H1 (cell line): ENCODE results near the gene BCAS3. TPM values are rescaled to one million over a fixed set of nuclear protein-coding genes. Genes with fewer than 3 reads are reported as not detected.

ENCODE experiments used
- CTCF ChIA-PET: fragments of 300-600 bp; sonication (Branson Sonifier 250); formaldehyde crosslinking; loops from one replicate; lab custom pipeline; 2021; ENCODE audit not compliant: partially characterized antibody; lab: Charles Lee
- POLR2A ChIA-PET: fragments of 300-600 bp; sonication (Branson Sonifier 250); formaldehyde crosslinking; loops from one replicate; lab custom pipeline; 2021; ENCODE audit warnings: inconsistent platforms; ENCODE audit not compliant: partially characterized antibody; lab: Charles Lee
- DNase-seq, 2 experiments: peaks; one replicate each; pipeline versions ENCODE4 v3.0.0 to v3.0.0-alpha.2; 2010 to 2022; ENCODE audit warnings: low spot score in 2 of 2, low read depth in 1 of 2, mixed read lengths in 1 of 2
- FAIRE-seq: peaks from 2 replicates; lab custom pipeline; 2011; peaks lifted over from hg19 to GRCh38; lab: Jason Lieb, UNC
- H2AFZ ChIP-seq: 2 replicates; pipeline ENCODE4 v1.8.1; 2012; ENCODE audit warnings: low read length, inconsistent platforms
- H2AK5ac ChIP-seq: 2 replicates; pipeline ENCODE4 v1.6.1; 2013; ENCODE audit warnings: low read depth, low read length
- H2BK120ac ChIP-seq: replicated peaks from 2 replicates; pipeline ENCODE3; 2013; ENCODE audit warnings: low read depth, low read length, inconsistent platforms
- H2BK12ac ChIP-seq: 2 replicates; pipeline ENCODE4 v1.6.1; 2013; ENCODE audit warnings: low read depth, low read length
- H2BK15ac ChIP-seq: 2 replicates; pipeline ENCODE4 v1.6.1; 2013; ENCODE audit warnings: low read length
- H2BK20ac ChIP-seq: 2 replicates; pipeline ENCODE4 v1.6.1; 2013; ENCODE audit warnings: low read length
- H2BK5ac ChIP-seq: 2 replicates; pipeline ENCODE4 v1.6.1; 2013; ENCODE audit warnings: low read depth, low read length
- H3K14ac ChIP-seq: 2 replicates; pipeline ENCODE4 v1.6.1; 2013; ENCODE audit warnings: inconsistent platforms; ENCODE audit not compliant: insufficient read length
- H3K18ac ChIP-seq: 2 replicates; pipeline ENCODE4 v1.6.1; 2013; ENCODE audit warnings: low read length; ENCODE audit errors: extremely low read depth
- H3K23ac ChIP-seq: 2 replicates; pipeline ENCODE4 v1.6.1; 2013; ENCODE audit warnings: inconsistent platforms; ENCODE audit not compliant: insufficient read length
- H3K23me2 ChIP-seq: 2 replicates; pipeline ENCODE4 v1.6.1; 2013; ENCODE audit warnings: low read depth, low read length
- H3K27ac ChIP-seq: 2 replicates; pipeline ENCODE4 v1.6.1; 2011; ENCODE audit warnings: low read depth, low read length, inconsistent platforms
- H3K27me3 ChIP-seq, 4 experiments: replicated peaks in 1 of 4; 1 replicate in 1 of 4; 2 replicates in 3 of 4; pipeline versions ENCODE4 v1.6.1 to v1.8.1; 2011 to 2013; ENCODE audit warnings: low read length in 3 of 4, mild to moderate bottlenecking in 3 of 4, inconsistent platforms in 2 of 4, mixed read lengths in 2 of 4, moderate library complexity in 1 of 4; ENCODE audit not compliant: control insufficient read depth in 3 of 4, insufficient read depth in 3 of 4; ENCODE audit errors: extremely low read depth in 1 of 4
- H3K36me3 ChIP-seq, 4 experiments: 2 replicates each; pipeline versions ENCODE4 v1.6.1 to v1.8.1; 2011 to 2013; ENCODE audit warnings: mild to moderate bottlenecking in 4 of 4, low read length in 3 of 4, moderate library complexity in 2 of 4, control low read depth in 1 of 4, inconsistent platforms in 1 of 4; ENCODE audit not compliant: insufficient read depth in 4 of 4, control insufficient read depth in 2 of 4
- H3K4ac ChIP-seq: replicated peaks from 2 replicates; pipeline ENCODE3; 2013; ENCODE audit warnings: low read length, low read depth, mixed read lengths, inconsistent platforms; ENCODE audit not compliant: insufficient read length
- H3K4me1 ChIP-seq, 4 experiments: replicated peaks in 1 of 4; 1 replicate in 1 of 4; 2 replicates in 3 of 4; pipeline versions ENCODE4 v1.6.1 to v1.8.1; 2011 to 2013; ENCODE audit warnings: low read length in 3 of 4, inconsistent platforms in 2 of 4, mixed read lengths in 1 of 4; ENCODE audit not compliant: insufficient read depth in 4 of 4, control insufficient read depth in 3 of 4
- H3K4me2 ChIP-seq, 2 experiments: 2 replicates each; pipeline versions ENCODE4 v1.6.1 to v1.8.1; 2011 to 2013; ENCODE audit warnings: low read depth in 2 of 2, low read length in 2 of 2, control low read depth in 1 of 2, inconsistent platforms in 1 of 2, mild to moderate bottlenecking in 1 of 2; ENCODE audit not compliant: insufficient read depth in 1 of 2
- H3K4me3 ChIP-seq, 4 experiments: fragments of 200-600, 300-600 bp in 1 of 4; sonication (generic), shearing (Covaris generic), sonication (Bioruptor Twin) in 1 of 4; 2 replicates each; pipeline versions ENCODE4 v1.5.1 to v1.8.1; 2011 to 2016; ENCODE audit warnings: low read length in 4 of 4, low read depth in 3 of 4, control low read depth in 2 of 4, inconsistent platforms in 2 of 4, mild to moderate bottlenecking in 2 of 4, mixed read lengths in 1 of 4, moderate library complexity in 1 of 4; ENCODE audit not compliant: insufficient read depth in 2 of 4; ENCODE audit errors: extremely low read depth in 1 of 4
- H3K56ac ChIP-seq: replicated peaks from 2 replicates; pipeline ENCODE3; 2013; ENCODE audit warnings: low read depth, mild to moderate bottlenecking, mixed read lengths, low read length, inconsistent platforms; ENCODE audit not compliant: insufficient read length
- H3K79me1 ChIP-seq: 2 replicates; pipeline ENCODE4 v1.6.1; 2013; ENCODE audit warnings: low read depth, low read length, control low read depth
- H3K79me2 ChIP-seq, 2 experiments: 2 replicates each; pipeline versions ENCODE4 v1.6.1 to v1.8.1; 2012 to 2013; ENCODE audit warnings: low read length in 2 of 2, mild to moderate bottlenecking in 2 of 2, inconsistent platforms in 1 of 2; ENCODE audit not compliant: insufficient read depth in 2 of 2, control insufficient read depth in 1 of 2
- H3K9ac ChIP-seq, 4 experiments: replicated peaks in 1 of 4; 1 replicate in 1 of 4; 2 replicates in 3 of 4; pipeline versions ENCODE4 v1.6.1 to v1.8.1; 2011 to 2013; ENCODE audit warnings: low read depth in 3 of 4, low read length in 3 of 4, control low read depth in 2 of 4, mild to moderate bottlenecking in 2 of 4, moderate library complexity in 2 of 4, inconsistent platforms in 1 of 4; ENCODE audit errors: extremely low read depth in 1 of 4
- H3K9me3 ChIP-seq, 2 experiments: 2 replicates each; pipeline versions ENCODE4 v1.6.1 to v1.8.1; 2012 to 2013; ENCODE audit warnings: mild to moderate bottlenecking in 2 of 2, moderate library complexity in 2 of 2, control low read depth in 1 of 2, inconsistent platforms in 1 of 2, low read depth in 1 of 2, low read length in 1 of 2, mixed read lengths in 1 of 2; ENCODE audit not compliant: insufficient read depth in 2 of 2
- H4K20me1 ChIP-seq, 2 experiments: replicated peaks in 1 of 2; 2 replicates each; pipeline versions ENCODE3 to v1.8.1; 2011 to 2013; ENCODE audit warnings: inconsistent platforms in 2 of 2, low read length in 2 of 2, mild to moderate bottlenecking in 1 of 2; ENCODE audit not compliant: insufficient read depth in 2 of 2, control insufficient read depth in 1 of 2
- H4K5ac ChIP-seq: 2 replicates; pipeline ENCODE4 v1.6.1; 2013; ENCODE audit warnings: low read length, low read depth, mixed read lengths, inconsistent platforms; ENCODE audit not compliant: insufficient read length
- H4K8ac ChIP-seq: 2 replicates; pipeline ENCODE4 v1.8.0; 2013; ENCODE audit warnings: mild to moderate bottlenecking, moderate library complexity, low read length, inconsistent platforms; ENCODE audit not compliant: insufficient read depth; ENCODE audit errors: extremely low read depth
- H4K91ac ChIP-seq: replicated peaks from 2 replicates; pipeline ENCODE3; 2013; ENCODE audit warnings: low read length, mixed read lengths, inconsistent platforms; ENCODE audit not compliant: insufficient read length
- HDAC2 ChIP-seq, 2 experiments: fragments of 300-600 bp in 1 of 2; sonication (generic) in 1 of 2; IDR thresholded peaks; 2 replicates each; pipeline ENCODE4 v1.6.1; 2011 to 2012; ENCODE audit warnings: low read depth in 2 of 2, low read length in 2 of 2, mild to moderate bottlenecking in 2 of 2, moderate library complexity in 2 of 2, borderline replicate concordance in 1 of 2, inconsistent platforms in 1 of 2
- JUND ChIP-seq: IDR thresholded peaks from 2 replicates; pipeline ENCODE4 v1.6.1; 2011; ENCODE audit warnings: mild to moderate bottlenecking, improper control_type of control experiment, low read length
- POLR2AphosphoS5 ChIP-seq: IDR thresholded peaks from 2 replicates; pipeline ENCODE4 v1.6.1; 2011; ENCODE audit warnings: low read depth, low read length
- SIN3A ChIP-seq, 2 experiments: IDR thresholded peaks in 1 of 2; conservative IDR thresholded peaks in 1 of 2; 2 replicates each; pipeline ENCODE4 v1.6.1; 2011 to 2012; ENCODE audit warnings: low read length in 2 of 2, improper control_type of control experiment in 1 of 2, low read depth in 1 of 2, mild to moderate bottlenecking in 1 of 2
- SP2 ChIP-seq: IDR thresholded peaks from 2 replicates; pipeline ENCODE4 v1.6.1; 2012; ENCODE audit warnings: mild to moderate bottlenecking, low read length, inconsistent platforms
- TAF1 ChIP-seq: IDR thresholded peaks from 2 replicates; pipeline ENCODE4 v1.6.1; 2011; ENCODE audit warnings: mild to moderate bottlenecking, low read depth, low read length
- ZNF274 ChIP-seq: IDR thresholded peaks from 2 replicates; pipeline ENCODE4 v1.7.0; 2012; ENCODE audit warnings: low read length, borderline replicate concordance; ENCODE audit errors: extremely low read depth
- WGBS, 2 experiments: shearing (Covaris generic) in 1 of 2; methylation state at CpG; one replicate each; pipeline versions ENCODE4 v1.1.6 to v1.1.7; 2013 to 2015; ENCODE audit warnings: low lambda C conversion rate in 2 of 2, mixed read lengths in 2 of 2, inconsistent platforms in 1 of 2, low coverage in 1 of 2, missing lambda C conversion rate in 1 of 2; ENCODE audit not compliant: insufficient replicate concordance in 2 of 2, insufficient coverage in 1 of 2, insufficient read length in 1 of 2; ENCODE audit errors: extremely low coverage in 1 of 2, missing lambda C conversion rate in 1 of 2; 5-methylcytosine and 5-hydroxymethylcytosine counted together
- polyA plus RNA-seq, 7 experiments: library from polyadenylated mRNA; depleted of rRNA in 3 of 7; stranded (reverse) in 5 of 7; unstranded in 2 of 7; fragments of >200 nt in 5 of 7; fragments of 200-250 nt in 2 of 7; gene quantifications; 1 replicate in 5 of 7; 2 replicates in 1 of 7; 4 replicates in 1 of 7; pipeline versions ENCODE4 v1.2.1 to v1.2.3, GENCODE V29; 2011 to 2013; ENCODE audit warnings: missing spikeins in 2 of 7, mixed read lengths in 2 of 7
- total RNA-seq: library from RNA; stranded (reverse); fragmentation: NEBNext Ultra II Directional; extraction: Animal tissue kit (Norgen Biotek cat#: 25700); gene quantifications from 2 replicates; pipeline ENCODE4 v1.2.1, GENCODE V29; 2021

The BCAS3 gene
- total and polyA plus RNA-seq, 2 of the 8 experiments (the other 6 are each of a cell fraction or from before 2014, with no cell fraction given): 9.9 to 13.3 TPM

DNA sequence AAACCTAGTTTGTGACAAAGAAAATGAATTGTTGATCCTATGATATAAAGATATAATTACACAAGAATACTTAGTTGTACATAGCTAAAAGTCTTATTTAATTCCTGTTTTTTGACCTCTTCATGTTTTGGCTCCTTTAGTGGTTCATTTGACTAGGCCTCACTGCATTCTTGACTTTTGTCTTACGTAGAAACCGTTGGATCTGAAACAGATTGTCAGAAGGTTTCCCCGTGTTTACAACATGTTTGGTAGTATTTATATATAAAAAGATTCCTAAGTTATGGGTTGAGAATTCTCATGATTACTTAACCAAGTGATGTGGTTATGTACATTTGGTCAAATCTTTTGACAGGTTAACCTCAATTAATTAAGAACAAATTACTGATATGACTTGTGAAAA lies 162.8 kb downstream of the BCAS3 start:
- no peak overlapping the region for H3K56ac ChIP-seq
- H3K79me1 ChIP-seq: no peaks in the 10 kb centered on the region
- no peaks in the 10 kb centered on the region for H3K27me3 ChIP-seq
- no peak overlapping the region for H3K9ac ChIP-seq
- POLR2A ChIA-PET: no interaction called here
- no peaks in the 10 kb centered on the region for H3K36me3 ChIP-seq
- no peak overlapping the region for H2BK120ac ChIP-seq
- 85% methylated on average over 3 of the region's 3 CpGs; no CpG with 5 or more reads in 1 of the 2 experiments for WGBS, 2 experiments
- H2BK20ac ChIP-seq: no peak overlapping the region
- no peaks in the 10 kb centered on the region for H3K4me1 ChIP-seq
- TF ChIP-seq JUND (no peak), TAF1 (no peak), SIN3A (conservative IDR thresholded peaks at IDR 0.05 in 1 of 2, IDR thresholded peaks at IDR 0.05 in 1 of 2; ENCODE audit: low read depth in 1 of 2, low read length in 2 of 2) (no peak), ZNF274 (no peak), HDAC2 (IDR thresholded peaks at IDR 0.05; ENCODE audit: borderline replicate concordance in 1 of 2, low read depth in 2 of 2, low read length in 2 of 2) (no peak), SP2 (no peak), POLR2AphosphoS5 (no peak)
- no peak overlapping the region for H3K27ac ChIP-seq
- no peak overlapping the region for H3K4me2 ChIP-seq
- FAIRE-seq: no peak
- DNase-seq: no peak
- no peaks in the 10 kb centered on the region for H3K9me3 ChIP-seq
- H2BK15ac ChIP-seq: no peak overlapping the region
- H3K23ac ChIP-seq: no peak overlapping the region
- H3K23me2 ChIP-seq: no peaks in the 10 kb centered on the region
- H3K14ac ChIP-seq: no peak overlapping the region
- no peak overlapping the region for H3K4ac ChIP-seq
- H4K20me1 ChIP-seq: no peaks in the 10 kb centered on the region
- no peak overlapping the region for H3K4me3 ChIP-seq
- no peak overlapping the region for H2AK5ac ChIP-seq
- no peak overlapping the region for H4K8ac ChIP-seq
- H2BK5ac ChIP-seq: no peak overlapping the region
- H3K79me2 ChIP-seq: no peaks in the 10 kb centered on the region
- no peak overlapping the region for H4K91ac ChIP-seq
- H3K18ac ChIP-seq: no peak overlapping the region
- no peak overlapping the region for H2AFZ ChIP-seq
- H2BK12ac ChIP-seq: no peak overlapping the region
- CTCF ChIA-PET: no interaction called here
- H4K5ac ChIP-seq: no peak overlapping the region
